GM23338 (cell line): ENCODE measurements around the gene YES1. TPM values are rescaled to one million over a fixed set of nuclear protein-coding genes. Genes with fewer than 3 reads are reported as not detected.
A peak's percentile ranks its signal among the peaks of the same experiment; 100 is the strongest.

Source experiments
- ATAC-seq: fragments of 200-7000 bp; cut with Tn5 transposase; 3 replicates; pipeline ENCODE4 v1.9.1; 2020
- DNase-seq: peaks from one replicate; pipeline ENCODE4 v3.0.0-alpha.2; 2015; ENCODE audit warnings: low spot score
- H2AFZ ChIP-seq: fragments of 200-600 bp; sonication (generic); 2 replicates; pipeline ENCODE4 v1.8.0; 2016; ENCODE audit warnings: antibody characterized with exemption, mild to moderate bottlenecking, moderate library complexity
- H3F3A ChIP-seq: fragments of 200-600 bp; sonication (generic); replicated peaks from 2 replicates; pipeline ENCODE4 v1.8.0; 2017; ENCODE audit warnings: antibody characterized with exemption, mixed run types, low read depth
- H3K27ac ChIP-seq: fragments of 200-600 bp; sonication (generic); 2 replicates; pipeline ENCODE4 v1.6.1; 2016; ENCODE audit warnings: low read depth
- H3K27me3 ChIP-seq: fragments of 200-600 bp; sonication (generic); 2 replicates; pipeline ENCODE4 v1.8.0; 2016; ENCODE audit warnings: mild to moderate bottlenecking, mixed run types, moderate library complexity; ENCODE audit not compliant: insufficient read depth
- H3K36me3 ChIP-seq: fragments of 200-600 bp; sonication (generic); 2 replicates; pipeline ENCODE4 v1.8.0; 2016; ENCODE audit warnings: mild to moderate bottlenecking; ENCODE audit not compliant: insufficient read depth
- H3K4me1 ChIP-seq: fragments of 200-600 bp; sonication (generic); 2 replicates; pipeline ENCODE4 v1.8.0; 2016; ENCODE audit warnings: mild to moderate bottlenecking, moderate library complexity; ENCODE audit not compliant: insufficient read depth
- H3K4me2 ChIP-seq: fragments of 200-600 bp; sonication (generic); 2 replicates; pipeline ENCODE4 v1.7.1; 2017; ENCODE audit warnings: mixed run types
- H3K4me3 ChIP-seq: fragments of 200-600 bp; sonication (generic); 2 replicates; pipeline ENCODE4 v1.6.1; 2016; ENCODE audit warnings: mixed run types
- H3K79me2 ChIP-seq: fragments of 200-600 bp; sonication (generic); replicated peaks from 2 replicates; pipeline ENCODE4 v1.8.0; 2017; ENCODE audit warnings: mild to moderate bottlenecking; ENCODE audit not compliant: insufficient read depth
- H3K9me2 ChIP-seq: fragments of 200-600 bp; sonication (generic); 2 replicates; pipeline ENCODE4 v1.8.0; 2017; ENCODE audit not compliant: insufficient read depth
- H4K20me1 ChIP-seq: fragments of 200-600 bp; sonication (generic); replicated peaks from 2 replicates; pipeline ENCODE4 v1.8.0; 2017; ENCODE audit warnings: mild to moderate bottlenecking; ENCODE audit not compliant: insufficient read depth
- H3K27ac Mint-ChIP-seq: 2 replicates; pipeline ENCODE4 v1.8.0; 2020; ENCODE audit warnings: inconsistent platforms, mild to moderate bottlenecking, moderate library complexity, mixed read lengths
- H3K27me3 Mint-ChIP-seq: 3 replicates; pipeline ENCODE4 v1.8.0; 2022; ENCODE audit warnings: low read depth, mild to moderate bottlenecking, moderate library complexity, mixed read lengths, inconsistent platforms; ENCODE audit not compliant: insufficient read depth, poor library complexity
- H3K36me3 Mint-ChIP-seq: 3 replicates; pipeline ENCODE4 v1.8.0; 2021; ENCODE audit warnings: low read depth, mild to moderate bottlenecking, inconsistent platforms, moderate library complexity, mixed read lengths
- H3K4me1 Mint-ChIP-seq: 3 replicates; pipeline ENCODE4 v1.8.0; 2020; ENCODE audit warnings: mild to moderate bottlenecking, inconsistent platforms, mixed read lengths
- H3K4me3 Mint-ChIP-seq: 3 replicates; pipeline ENCODE4 v1.8.0; 2021; ENCODE audit warnings: moderate library complexity, mild to moderate bottlenecking, inconsistent platforms, mixed read lengths
- H3K9me3 Mint-ChIP-seq: 3 replicates; pipeline ENCODE4 v1.8.0; 2020; ENCODE audit warnings: moderate library complexity, mild to moderate bottlenecking, inconsistent platforms, mixed read lengths
- EZH2 ChIP-seq: fragments of 200-600 bp; sonication (generic); IDR thresholded peaks from one replicate; pipeline ENCODE4 v1.8.0; 2017; ENCODE audit warnings: antibody characterized with exemption, mild to moderate bottlenecking, low read depth; ENCODE audit not compliant: unreplicated experiment
- polyA plus RNA-seq: library from polyadenylated mRNA; unstranded; fragments of >200 nt; fragmentation: Nextera tagmentation; extraction: Ambion mirVana; gene quantifications from 2 replicates; pipeline ENCODE4 v1.2.1, GENCODE V29; 2016
- total RNA-seq: library from RNA; depleted of rRNA; stranded (reverse); fragments of >200 nt; shearing (Covaris generic); gene quantifications from 2 replicates; pipeline ENCODE4 v1.2.3, GENCODE V29; 2014
- TF ChIP-seq, protein P1 (sequence below): fragments of 250-450 bp; sonication (Bioruptor Pico); IDR thresholded peaks from 2 replicates; pipeline ENCODE4 v1.5.0; 2020; ENCODE audit warnings: mild to moderate bottlenecking, moderate library complexity
- TF ChIP-seq, protein P2 (sequence below): IDR thresholded peaks from one replicate; pipeline ENCODE4 v1.6.1; 2018; ENCODE audit warnings: antibody characterized with exemption; ENCODE audit not compliant: unreplicated experiment
- TF ChIP-seq, protein P3 (sequence below), 2 experiments: fragments of 200-600 bp in 1 of 2; sonication (generic) in 1 of 2; conservative IDR thresholded peaks; 2 replicates each; pipeline versions ENCODE4 v1.5.1 to v1.6.1; 2016 to 2017; ENCODE audit warnings: antibody characterized with exemption in 2 of 2, low read depth in 2 of 2, mild to moderate bottlenecking in 2 of 2, moderate library complexity in 1 of 2

The YES1 gene
- total and polyA plus RNA-seq, 2 experiments from 2014 or later: 25.4 to 327 TPM

DNA sequence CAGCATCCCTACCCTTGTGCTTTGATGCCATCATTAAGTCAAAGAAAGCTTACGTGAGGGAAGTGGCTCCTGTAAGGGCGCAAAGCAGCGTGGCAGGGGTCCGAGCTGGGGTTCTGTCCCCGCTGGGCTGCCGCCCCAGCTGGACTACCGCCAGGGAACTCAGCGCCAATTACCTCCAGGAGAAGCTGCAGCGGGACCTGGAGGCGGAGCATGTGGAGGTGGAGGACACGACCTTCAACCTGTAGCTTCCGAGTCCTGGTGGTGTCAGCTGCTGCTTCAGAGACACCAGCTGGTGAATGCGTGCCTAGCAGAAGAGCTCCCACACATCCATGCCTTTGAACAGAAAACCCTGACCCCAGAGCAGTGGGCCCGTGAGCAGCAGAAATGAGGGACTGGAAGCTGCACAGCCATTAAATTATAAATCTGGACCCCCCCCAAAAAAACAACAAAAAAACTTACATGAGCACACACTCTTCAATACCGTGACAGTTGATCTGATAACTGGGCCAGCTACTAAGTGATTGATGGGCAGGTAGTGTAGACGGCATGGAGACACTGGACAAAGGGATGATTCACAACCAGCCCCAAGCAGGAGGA lies 20.1 kb upstream of the YES1 start:
- DNase-seq: peak; percentile 87

More for the DNA sequence above, 20.1 kb upstream of the YES1 start:
- no peaks in the 10 kb centered on the region for H4K20me1 ChIP-seq
- H3K4me1 Mint-ChIP-seq: peaks cover 18% of the 10 kb centered on the region
- no peak overlapping the region for H3K27ac Mint-ChIP-seq
- peak; percentile 94 for ATAC-seq
- no peak overlapping the region for H3K27ac ChIP-seq
- H3K9me3 Mint-ChIP-seq: no peaks in the 10 kb centered on the region
- H3K36me3 ChIP-seq: no peaks in the 10 kb centered on the region
- H3K4me1 ChIP-seq: peaks cover 12% of the 10 kb centered on the region; the same call in 1 of the 2 replicates
- 0 out of 2 replicates have a peak, but pooled peaks cover 2% of the 10 kb centered on the region for H3F3A ChIP-seq
- H3K4me3 ChIP-seq: peak overlapping the region; percentile 32; the same call in 1 of the 2 replicates
- no peaks in the 10 kb centered on the region for H3K9me2 ChIP-seq
- peaks cover 1% of the 10 kb centered on the region for H3K27me3 Mint-ChIP-seq
- peaks cover 6% of the 10 kb centered on the region; the same call in 1 of the 2 replicates for H3K27me3 ChIP-seq
- H3K79me2 ChIP-seq: no peaks in the 10 kb centered on the region
- TF ChIP-seq, protein P1, sequence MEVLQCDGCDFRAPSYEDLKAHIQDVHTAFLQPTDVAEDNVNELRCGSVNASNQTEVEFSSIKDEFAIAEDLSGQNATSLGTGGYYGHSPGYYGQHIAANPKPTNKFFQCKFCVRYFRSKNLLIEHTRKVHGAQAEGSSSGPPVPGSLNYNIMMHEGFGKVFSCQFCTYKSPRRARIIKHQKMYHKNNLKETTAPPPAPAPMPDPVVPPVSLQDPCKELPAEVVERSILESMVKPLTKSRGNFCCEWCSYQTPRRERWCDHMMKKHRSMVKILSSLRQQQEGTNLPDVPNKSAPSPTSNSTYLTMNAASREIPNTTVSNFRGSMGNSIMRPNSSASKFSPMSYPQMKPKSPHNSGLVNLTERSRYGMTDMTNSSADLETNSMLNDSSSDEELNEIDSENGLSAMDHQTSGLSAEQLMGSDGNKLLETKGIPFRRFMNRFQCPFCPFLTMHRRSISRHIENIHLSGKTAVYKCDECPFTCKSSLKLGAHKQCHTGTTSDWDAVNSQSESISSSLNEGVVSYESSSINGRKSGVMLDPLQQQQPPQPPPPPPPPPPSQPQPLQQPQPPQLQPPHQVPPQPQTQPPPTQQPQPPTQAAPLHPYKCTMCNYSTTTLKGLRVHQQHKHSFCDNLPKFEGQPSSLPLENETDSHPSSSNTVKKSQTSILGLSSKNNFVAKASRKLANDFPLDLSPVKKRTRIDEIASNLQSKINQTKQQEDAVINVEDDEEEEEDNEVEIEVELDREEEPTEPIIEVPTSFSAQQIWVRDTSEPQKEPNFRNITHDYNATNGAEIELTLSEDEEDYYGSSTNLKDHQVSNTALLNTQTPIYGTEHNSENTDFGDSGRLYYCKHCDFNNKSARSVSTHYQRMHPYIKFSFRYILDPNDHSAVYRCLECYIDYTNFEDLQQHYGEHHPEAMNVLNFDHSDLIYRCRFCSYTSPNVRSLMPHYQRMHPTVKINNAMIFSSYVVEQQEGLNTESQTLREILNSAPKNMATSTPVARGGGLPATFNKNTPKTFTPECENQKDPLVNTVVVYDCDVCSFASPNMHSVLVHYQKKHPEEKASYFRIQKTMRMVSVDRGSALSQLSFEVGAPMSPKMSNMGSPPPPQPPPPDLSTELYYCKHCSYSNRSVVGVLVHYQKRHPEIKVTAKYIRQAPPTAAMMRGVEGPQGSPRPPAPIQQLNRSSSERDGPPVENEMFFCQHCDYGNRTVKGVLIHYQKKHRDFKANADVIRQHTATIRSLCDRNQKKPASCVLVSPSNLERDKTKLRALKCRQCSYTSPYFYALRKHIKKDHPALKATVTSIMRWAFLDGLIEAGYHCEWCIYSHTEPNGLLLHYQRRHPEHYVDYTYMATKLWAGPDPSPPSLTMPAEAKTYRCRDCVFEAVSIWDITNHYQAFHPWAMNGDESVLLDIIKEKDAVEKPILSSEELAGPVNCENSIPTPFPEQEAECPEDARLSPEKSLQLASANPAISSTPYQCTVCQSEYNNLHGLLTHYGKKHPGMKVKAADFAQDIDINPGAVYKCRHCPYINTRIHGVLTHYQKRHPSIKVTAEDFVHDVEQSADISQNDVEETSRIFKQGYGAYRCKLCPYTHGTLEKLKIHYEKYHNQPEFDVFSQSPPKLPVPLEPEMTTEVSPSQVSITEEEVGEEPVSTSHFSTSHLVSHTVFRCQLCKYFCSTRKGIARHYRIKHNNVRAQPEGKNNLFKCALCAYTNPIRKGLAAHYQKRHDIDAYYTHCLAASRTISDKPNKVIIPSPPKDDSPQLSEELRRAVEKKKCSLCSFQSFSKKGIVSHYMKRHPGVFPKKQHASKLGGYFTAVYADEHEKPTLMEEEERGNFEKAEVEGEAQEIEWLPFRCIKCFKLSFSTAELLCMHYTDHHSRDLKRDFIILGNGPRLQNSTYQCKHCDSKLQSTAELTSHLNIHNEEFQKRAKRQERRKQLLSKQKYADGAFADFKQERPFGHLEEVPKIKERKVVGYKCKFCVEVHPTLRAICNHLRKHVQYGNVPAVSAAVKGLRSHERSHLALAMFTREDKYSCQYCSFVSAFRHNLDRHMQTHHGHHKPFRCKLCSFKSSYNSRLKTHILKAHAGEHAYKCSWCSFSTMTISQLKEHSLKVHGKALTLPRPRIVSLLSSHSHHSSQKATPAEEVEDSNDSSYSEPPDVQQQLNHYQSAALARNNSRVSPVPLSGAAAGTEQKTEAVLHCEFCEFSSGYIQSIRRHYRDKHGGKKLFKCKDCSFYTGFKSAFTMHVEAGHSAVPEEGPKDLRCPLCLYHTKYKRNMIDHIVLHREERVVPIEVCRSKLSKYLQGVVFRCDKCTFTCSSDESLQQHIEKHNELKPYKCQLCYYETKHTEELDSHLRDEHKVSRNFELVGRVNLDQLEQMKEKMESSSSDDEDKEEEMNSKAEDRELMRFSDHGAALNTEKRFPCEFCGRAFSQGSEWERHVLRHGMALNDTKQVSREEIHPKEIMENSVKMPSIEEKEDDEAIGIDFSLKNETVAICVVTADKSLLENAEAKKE (CRISPR knock-in tag): peak; percentile 59; the same call in 1 of the 2 replicates
- TF ChIP-seq, protein P2, sequence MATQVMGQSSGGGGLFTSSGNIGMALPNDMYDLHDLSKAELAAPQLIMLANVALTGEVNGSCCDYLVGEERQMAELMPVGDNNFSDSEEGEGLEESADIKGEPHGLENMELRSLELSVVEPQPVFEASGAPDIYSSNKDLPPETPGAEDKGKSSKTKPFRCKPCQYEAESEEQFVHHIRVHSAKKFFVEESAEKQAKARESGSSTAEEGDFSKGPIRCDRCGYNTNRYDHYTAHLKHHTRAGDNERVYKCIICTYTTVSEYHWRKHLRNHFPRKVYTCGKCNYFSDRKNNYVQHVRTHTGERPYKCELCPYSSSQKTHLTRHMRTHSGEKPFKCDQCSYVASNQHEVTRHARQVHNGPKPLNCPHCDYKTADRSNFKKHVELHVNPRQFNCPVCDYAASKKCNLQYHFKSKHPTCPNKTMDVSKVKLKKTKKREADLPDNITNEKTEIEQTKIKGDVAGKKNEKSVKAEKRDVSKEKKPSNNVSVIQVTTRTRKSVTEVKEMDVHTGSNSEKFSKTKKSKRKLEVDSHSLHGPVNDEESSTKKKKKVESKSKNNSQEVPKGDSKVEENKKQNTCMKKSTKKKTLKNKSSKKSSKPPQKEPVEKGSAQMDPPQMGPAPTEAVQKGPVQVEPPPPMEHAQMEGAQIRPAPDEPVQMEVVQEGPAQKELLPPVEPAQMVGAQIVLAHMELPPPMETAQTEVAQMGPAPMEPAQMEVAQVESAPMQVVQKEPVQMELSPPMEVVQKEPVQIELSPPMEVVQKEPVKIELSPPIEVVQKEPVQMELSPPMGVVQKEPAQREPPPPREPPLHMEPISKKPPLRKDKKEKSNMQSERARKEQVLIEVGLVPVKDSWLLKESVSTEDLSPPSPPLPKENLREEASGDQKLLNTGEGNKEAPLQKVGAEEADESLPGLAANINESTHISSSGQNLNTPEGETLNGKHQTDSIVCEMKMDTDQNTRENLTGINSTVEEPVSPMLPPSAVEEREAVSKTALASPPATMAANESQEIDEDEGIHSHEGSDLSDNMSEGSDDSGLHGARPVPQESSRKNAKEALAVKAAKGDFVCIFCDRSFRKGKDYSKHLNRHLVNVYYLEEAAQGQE: no peak
- TF ChIP-seq, protein P3, sequence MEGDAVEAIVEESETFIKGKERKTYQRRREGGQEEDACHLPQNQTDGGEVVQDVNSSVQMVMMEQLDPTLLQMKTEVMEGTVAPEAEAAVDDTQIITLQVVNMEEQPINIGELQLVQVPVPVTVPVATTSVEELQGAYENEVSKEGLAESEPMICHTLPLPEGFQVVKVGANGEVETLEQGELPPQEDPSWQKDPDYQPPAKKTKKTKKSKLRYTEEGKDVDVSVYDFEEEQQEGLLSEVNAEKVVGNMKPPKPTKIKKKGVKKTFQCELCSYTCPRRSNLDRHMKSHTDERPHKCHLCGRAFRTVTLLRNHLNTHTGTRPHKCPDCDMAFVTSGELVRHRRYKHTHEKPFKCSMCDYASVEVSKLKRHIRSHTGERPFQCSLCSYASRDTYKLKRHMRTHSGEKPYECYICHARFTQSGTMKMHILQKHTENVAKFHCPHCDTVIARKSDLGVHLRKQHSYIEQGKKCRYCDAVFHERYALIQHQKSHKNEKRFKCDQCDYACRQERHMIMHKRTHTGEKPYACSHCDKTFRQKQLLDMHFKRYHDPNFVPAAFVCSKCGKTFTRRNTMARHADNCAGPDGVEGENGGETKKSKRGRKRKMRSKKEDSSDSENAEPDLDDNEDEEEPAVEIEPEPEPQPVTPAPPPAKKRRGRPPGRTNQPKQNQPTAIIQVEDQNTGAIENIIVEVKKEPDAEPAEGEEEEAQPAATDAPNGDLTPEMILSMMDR (conservative IDR thresholded peaks at IDR 0.05; ENCODE audit: low read depth in 2 of 2): peak; percentile 26 to 69; a peak in 3 of 4 replicates
- no peak for TF ChIP-seq EZH2
- no peaks in the 10 kb centered on the region for H3K36me3 Mint-ChIP-seq
- H3K4me2 ChIP-seq: peak overlapping the region; percentile 74
- H3K4me3 Mint-ChIP-seq: peak overlapping the region; percentile 20; the same call in 1 of the 3 replicates
- 0 out of 2 replicates have a peak overlapping the region, but pooled peaks have one; percentile 29 for H2AFZ ChIP-seq
